GDM1 (cell line): ENCODE data around the gene RARG.

Source experiments
- DNase-seq: peaks from one replicate; lab custom pipeline; 2025; lab: John Stamatoyannopoulos, UW

The RARG gene

GRCh38 chr12:53244337-53244736 is 12.3 kb upstream of the RARG start:
- no peak for DNase-seq

DNA sequence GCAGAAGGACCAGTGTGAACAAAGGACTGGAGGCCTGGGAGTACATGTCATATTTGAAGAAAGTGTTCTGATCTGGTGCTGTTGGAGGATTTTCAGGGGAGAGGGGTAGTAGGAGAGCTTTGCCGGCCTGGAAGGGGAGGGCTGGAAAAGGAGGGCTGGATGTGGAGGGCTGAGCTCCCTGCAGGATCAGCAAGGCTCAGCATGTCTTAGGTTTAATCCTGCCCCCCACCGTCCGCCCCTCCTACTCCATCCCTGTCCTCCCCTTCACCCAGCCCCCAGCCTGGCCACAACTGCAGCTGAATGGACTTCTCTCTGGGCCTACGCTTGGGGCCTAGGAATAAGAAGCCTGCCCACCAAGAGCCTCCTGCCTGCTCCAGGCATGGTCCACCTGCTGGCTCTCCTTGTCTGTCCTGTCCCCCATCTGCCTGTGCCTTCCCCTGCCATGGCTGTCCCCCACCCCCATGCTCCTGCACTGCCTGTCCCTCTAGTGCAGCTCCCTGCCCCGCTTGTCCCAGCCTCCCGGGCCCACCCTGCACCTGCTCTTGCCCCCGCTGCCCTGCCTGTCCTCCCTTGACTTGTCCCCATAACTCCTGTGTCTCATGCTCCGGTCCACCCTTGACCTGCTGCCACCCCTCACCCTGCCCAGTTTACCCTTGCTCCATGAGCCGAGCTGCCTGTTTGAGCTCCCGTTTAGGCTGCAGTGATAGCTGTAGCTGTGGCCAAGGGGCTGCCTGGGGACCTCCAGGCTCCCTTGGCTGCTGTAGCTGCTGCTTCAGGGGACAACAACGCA is 9.8 kb upstream of the RARG start:
- DNase-seq = no peak

- no peak for DNase-seq
Measured at GRCh38 chr12:53239643-53240258, 7.7 kb upstream of the RARG start.

DNA sequence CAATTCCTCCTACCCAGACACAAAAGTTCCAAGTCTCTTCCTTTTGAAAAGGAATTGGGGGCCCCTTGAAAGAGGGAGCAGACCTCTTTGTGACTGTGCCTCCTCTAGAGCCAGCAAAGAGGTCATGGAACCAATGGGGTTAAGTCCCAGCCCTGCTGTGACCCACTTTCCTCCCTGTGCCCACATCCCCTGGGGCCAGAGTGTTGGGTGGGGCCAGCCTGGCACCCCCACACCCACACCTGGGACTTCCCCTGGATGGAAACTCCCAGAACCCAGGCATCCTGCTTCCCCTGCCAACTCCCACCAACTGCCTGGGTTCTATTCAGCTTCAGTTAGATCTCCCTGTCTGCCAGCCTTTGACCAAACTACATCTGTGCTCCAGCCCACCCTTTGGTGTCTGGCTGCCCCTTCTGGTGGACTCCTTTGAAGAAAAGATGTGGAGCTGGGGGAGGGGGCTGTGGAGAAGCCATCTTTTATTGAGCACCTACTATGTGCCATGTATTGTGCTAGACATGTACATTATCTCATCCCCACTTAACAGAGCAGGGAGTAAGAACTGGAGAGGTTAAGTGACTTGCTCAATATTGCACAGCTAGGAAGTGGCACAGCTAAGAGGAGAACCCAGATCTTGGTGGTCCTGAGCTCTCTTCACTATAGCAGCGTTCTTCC is 4.6 kb upstream of the RARG start:
- no peak for DNase-seq

DNA sequence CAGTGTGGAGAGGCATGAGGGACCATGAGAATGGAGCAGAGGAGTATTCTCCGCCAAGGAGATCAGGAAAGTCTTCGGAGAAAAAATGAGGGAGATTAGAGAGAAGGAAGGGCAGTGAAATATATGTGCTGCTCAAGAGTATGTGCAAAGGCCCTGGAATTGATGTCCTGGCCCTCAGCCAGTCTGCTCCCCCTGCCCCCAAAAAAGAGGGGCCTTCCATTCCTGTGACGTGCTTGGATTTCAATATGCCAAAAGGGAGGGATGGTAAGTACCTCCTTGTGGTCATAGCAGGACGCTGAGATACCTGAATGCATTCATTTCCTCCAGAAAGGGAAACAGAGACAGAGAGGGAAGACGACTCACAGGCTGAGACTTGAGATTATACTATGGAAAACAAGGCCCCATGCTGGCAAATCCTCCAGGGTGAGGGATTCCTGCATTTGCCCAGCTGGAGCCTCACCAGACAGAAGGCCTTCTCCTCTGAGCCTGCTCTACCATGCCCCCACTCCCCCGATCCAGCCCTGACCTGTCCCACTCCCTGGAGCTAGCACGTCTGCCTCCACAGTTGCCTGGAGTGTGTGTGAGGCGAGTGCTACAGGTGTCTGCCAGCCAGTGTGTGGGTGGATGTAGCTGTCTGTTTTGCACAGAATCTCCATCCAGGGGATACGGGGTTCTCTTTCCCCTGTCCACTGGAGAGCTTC is 3.9 kb upstream of the RARG start:
- DNase-seq = no peak

DNA sequence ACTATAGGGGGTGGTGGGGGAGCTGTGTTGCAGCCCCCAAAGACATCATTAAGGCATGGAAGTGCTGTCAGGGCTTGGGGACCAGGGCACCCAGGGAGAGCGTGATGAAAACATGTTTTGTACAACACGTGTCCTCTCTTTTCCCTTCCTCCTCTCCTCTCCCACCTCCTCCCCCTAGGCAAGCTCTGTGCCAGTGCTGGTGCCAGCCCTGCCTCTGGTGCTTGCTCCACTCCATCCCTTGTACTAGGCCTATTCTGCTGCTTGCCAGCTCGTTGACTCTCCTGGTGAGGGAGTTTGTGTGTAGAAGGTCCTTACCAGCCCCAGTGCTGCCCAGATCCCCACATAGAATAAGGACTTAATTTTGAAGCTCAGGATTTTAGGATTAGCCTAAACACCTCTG is 3.2 kb upstream of the RARG start:
- DNase-seq = no peak

- no peak for DNase-seq
Measured at GRCh38 chr12:53234271-53234914, 2.4 kb upstream of the RARG start.

GRCh38 chr12:53233671-53234121 is 1.7 kb upstream of the RARG start:
- DNase-seq = no peak

DNA sequence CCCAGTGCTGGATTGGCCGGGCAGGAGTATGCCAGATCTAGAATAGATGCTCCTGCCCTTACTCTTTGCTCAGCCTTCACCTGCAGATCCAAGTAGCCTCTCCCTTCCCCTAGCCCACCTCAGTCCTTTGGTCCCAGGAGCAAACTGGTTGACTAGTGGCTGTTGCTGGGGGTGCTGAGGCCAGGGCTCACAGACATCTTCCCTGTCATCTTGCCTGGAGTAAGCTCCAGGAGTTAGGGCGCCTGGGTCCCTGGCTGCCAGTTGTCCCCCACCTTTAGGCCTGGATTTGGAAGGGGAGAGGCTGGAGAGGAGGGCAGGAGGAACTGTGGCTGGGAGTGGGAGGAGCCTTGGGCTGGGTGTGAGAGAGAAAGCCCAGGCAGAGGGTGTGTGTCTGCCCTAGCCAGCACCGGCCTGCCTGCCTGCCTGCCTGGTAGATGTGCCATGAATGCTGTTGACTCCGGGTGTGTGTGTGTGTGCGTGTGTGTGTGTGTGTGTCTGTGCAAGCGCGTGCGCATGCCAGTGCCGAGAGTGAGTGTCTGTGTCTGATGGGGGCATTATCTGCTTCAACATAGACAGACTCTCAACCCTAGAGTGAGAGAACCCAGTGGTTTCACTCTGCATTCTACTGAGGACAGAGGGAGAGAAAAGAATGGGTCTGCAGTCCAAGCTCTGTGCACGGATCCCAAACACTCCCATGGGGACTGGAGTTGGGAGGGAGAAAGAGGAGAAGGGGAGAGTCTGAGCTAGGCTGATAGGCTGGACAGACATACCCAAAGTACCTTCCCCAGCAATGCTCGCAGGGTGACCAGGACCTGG is 845 bp upstream of the RARG start:
- no peak for DNase-seq

DNA sequence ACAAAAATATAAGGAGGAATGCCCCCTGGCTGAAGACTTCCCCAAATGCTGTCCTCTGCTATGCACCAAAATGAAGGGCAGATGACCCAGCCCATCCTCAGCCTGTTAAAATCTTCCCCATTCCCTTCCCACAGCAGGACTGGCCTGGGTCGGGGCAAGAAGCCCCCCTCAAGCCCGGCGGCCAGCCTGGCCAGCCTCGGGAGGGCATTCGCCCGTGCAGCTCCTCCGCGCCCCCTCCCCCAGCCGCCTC is 413 bp downstream of the RARG start:
- no peak for DNase-seq

GRCh38 chr12:53230108-53230845 is 1.7 kb downstream of the RARG start:
- no peak for DNase-seq

GRCh38 chr12:53229454-53229853 is 2.6 kb downstream of the RARG start:
- DNase-seq = no peak

DNA sequence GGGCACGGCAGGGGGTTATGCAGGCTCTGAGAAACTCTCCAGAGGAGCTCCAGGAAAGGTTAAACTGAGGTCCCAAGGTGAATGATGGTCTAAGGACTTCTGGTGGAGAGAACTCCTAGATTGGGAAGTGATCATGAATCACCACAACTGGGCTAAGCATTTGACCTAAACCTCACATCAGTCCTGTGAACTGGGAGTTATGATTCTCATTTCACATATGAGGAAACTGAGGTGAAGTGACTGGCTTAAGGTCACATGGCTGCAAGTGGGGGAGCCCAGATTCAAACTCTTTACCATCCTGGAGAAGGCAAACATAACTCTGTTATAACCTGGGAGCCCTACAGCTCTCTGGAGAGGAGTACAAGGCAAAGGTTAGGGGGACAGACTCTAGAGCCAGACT is 4.2 kb downstream of the RARG start:
- DNase-seq = no peak

GRCh38 chr12:53227341-53227740 is 4.7 kb downstream of the RARG start:
- no peak for DNase-seq

DNA sequence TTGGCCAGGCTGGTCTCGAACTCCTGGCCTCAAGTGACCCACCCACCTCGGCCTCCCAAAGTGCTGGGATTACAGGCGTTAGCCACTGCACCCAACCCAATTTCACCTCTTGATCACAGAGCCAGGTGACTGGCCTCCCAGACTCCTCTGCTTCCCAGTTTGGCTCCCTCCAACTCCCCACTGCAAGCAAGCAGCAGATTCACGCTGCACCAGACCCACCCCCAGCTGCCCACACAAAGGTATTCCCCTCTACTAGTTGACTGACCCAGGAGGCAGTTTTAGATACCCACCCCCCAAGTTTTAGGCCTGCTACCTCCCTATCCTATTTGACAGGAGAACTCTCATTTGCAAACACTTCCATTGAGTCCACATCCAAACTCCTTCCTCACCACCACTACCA is 5.2 kb downstream of the RARG start:
- DNase-seq = no peak

GRCh38 chr12:53225635-53226424 is 6.2 kb downstream of the RARG start:
- no peak for DNase-seq

GRCh38 chr12:53224897-53225634 is 6.9 kb downstream of the RARG start:
- DNase-seq = no peak

- DNase-seq = no peak
Measured at GRCh38 chr12:53224061-53224896, 7.7 kb downstream of the RARG start.
